ENCODE measurements around the gene NFIB. TPM values are rescaled to one million over a fixed set of nuclear protein-coding genes. Genes with fewer than 3 reads are reported as not detected.

NFIB gene
- total RNA-seq (under 1 TPM in 1 of 5 experiments, not detected in 4; 0.32 TPM), polyA plus RNA-seq (not detected), total RNA-seq (not detected)

DNA sequence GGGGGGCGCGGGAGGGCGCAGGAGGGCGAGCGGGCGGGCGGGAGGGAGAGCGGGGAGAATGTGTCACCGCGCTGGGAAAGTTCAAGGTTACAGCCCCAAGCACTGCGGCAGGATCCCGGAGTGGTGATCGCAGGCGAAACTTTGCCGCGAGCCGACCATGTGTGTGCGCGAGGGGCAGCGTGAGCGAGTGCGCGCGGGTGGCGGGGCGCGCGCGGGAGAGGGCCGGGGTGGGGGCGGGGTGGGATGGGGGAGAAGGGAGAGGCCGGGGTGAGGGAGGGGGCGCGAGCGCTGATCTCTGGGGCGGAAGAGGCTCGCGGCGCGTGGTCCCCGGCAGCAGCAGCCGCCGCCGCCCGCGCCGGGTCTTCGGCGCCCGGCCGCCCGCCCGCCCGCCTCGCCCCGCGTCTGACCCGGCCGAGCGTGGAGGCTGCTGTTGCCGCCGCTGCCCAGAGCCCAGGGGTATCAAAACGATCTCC, at the start of gene NFIB:
Gene NFIB (minus strand): TSS at position 191 of the 473 bp plus-strand sequence. CDS start 630 bp downstream, outside the sequence.
- Histone ChIP-seq H3K27ac (ENCODE audit: low read depth, low read length) (no peak within 1 kb of the TSS), H3K4me1 (ENCODE audit: control insufficient read depth in 2 of 2, insufficient read depth in 2 of 2, low read length in 2 of 2) (peaks cover 0 to 4% of the 10 kb centered on the region in 2 donors), H3K4me3 (ENCODE audit: low read length) (peak within 1 kb of the TSS; percentile 27), H3K9me3 (ENCODE audit: control insufficient read depth in 2 of 3, low read length in 3 of 3) (no peaks in the 10 kb centered on the region), H3K27me3 (ENCODE audit: control insufficient read depth in 2 of 2, insufficient read depth in 2 of 2, low read length in 2 of 2) (peaks cover 0 to 25% of the 10 kb centered on the region in 2 donors), H3K36me3 (ENCODE audit: control insufficient read depth in 2 of 3, insufficient read depth in 3 of 3, low read length in 3 of 3) (no peaks in the 10 kb centered on the region)
- H3K27me3 Mint-ChIP-seq = peaks cover 50 to 75% (median 69%) of the 10 kb centered on the region in 5 donors
- intact Hi-C loops (cut with micrococcal nuclease) = loop anchor here in 1 of 2 donors (1.0 to 2.0 kb wide), 2 partner anchors 8 to 35 kb away; no protein-coding TSS in a partner anchor
- H3K27ac Mint-ChIP-seq = peak within 1 kb of the TSS in 1 of 9 donors; percentile 69
- ChIA-PET CTCF (no interaction called here), POLR2A (no interaction called here)
- DNase-seq = no peak
- H3K4me1 Mint-ChIP-seq = peaks cover 10 to 31% (median 25%) of the 10 kb centered on the region in 7 donors
- peaks cover 0 to 6% (median 4%) of the 10 kb centered on the region in 5 donors for H3K36me3 Mint-ChIP-seq
- peak within 1 kb of the TSS; percentile 74 to 87 (median 84) for H3K4me3 Mint-ChIP-seq
- ATAC-seq = peak; percentile 18
- H3K9me3 Mint-ChIP-seq = peaks cover 0 to 16% (median 6%) of the 10 kb centered on the region in 11 donors

- CTCF ChIA-PET = interaction anchor here (0.6 kb wide), 1 partner anchor 328 kb away, joined by 5 read pairs; no protein-coding TSS in a partner anchor
- Mint-ChIP-seq H3K27me3 (peaks cover 2 to 18% (median 13%) of the 10 kb centered on the region in 5 donors), H3K27ac (no peak overlapping the region), H3K9me3 (peaks cover 0 to 4% (median under 1%) of the 10 kb centered on the region in 11 donors), H3K4me1 (no peaks in the 10 kb centered on the region), H3K36me3 (no peaks in the 10 kb centered on the region), H3K4me3 (no peak overlapping the region)
- Histone ChIP-seq H3K27me3 (ENCODE audit: control insufficient read depth in 2 of 2, insufficient read depth in 2 of 2, low read length in 2 of 2) (peaks cover 0 to 3% of the 10 kb centered on the region in 2 donors), H3K4me3 (ENCODE audit: low read length) (no peak overlapping the region), H3K36me3 (ENCODE audit: control insufficient read depth in 2 of 3, insufficient read depth in 3 of 3, low read length in 3 of 3) (no peaks in the 10 kb centered on the region), H3K27ac (ENCODE audit: low read depth, low read length) (no peak overlapping the region), H3K4me1 (ENCODE audit: control insufficient read depth in 2 of 2, insufficient read depth in 2 of 2, low read length in 2 of 2) (no peaks in the 10 kb centered on the region), H3K9me3 (ENCODE audit: control insufficient read depth in 2 of 3, low read length in 3 of 3) (no peaks in the 10 kb centered on the region)
- DNase-seq (no peak), ATAC-seq (no peak)
- POLR2A ChIA-PET = no interaction called here
- intact Hi-C loops (cut with micrococcal nuclease) = no loop called here
Measured at GRCh38 chr9:14362175-14362574, 48.2 kb upstream of the NFIB start.

- Mint-ChIP-seq H3K4me3 (no peak overlapping the region), H3K4me1 (no peaks in the 10 kb centered on the region), H3K27ac (no peak overlapping the region), H3K36me3 (no peaks in the 10 kb centered on the region), H3K27me3 (peaks cover 2 to 21% (median 13%) of the 10 kb centered on the region in 5 donors), H3K9me3 (peaks cover 0 to 2% (median 0%) of the 10 kb centered on the region in 11 donors)
- H3K4me3 ChIP-seq (ENCODE audit: low read length) = no peak overlapping the region
- H3K27me3 ChIP-seq (ENCODE audit: control insufficient read depth in 2 of 2, insufficient read depth in 2 of 2, low read length in 2 of 2) = peaks cover 0 to 3% of the 10 kb centered on the region in 2 donors
- intact Hi-C loops (cut with micrococcal nuclease) = no loop called here
- no peaks in the 10 kb centered on the region for H3K4me1 ChIP-seq (ENCODE audit: control insufficient read depth in 2 of 2, insufficient read depth in 2 of 2, low read length in 2 of 2)
- H3K9me3 ChIP-seq (ENCODE audit: control insufficient read depth in 2 of 3, low read length in 3 of 3) = no peaks in the 10 kb centered on the region
- POLR2A ChIA-PET = no interaction called here
- no peak overlapping the region for H3K27ac ChIP-seq (ENCODE audit: low read depth, low read length)
- ATAC-seq (no peak), DNase-seq (no peak)
- H3K36me3 ChIP-seq (ENCODE audit: control insufficient read depth in 2 of 3, insufficient read depth in 3 of 3, low read length in 3 of 3) = no peaks in the 10 kb centered on the region
- CTCF ChIA-PET = interaction anchor here (0.6 kb wide), 1 partner anchor 798 kb away, joined by 4 read pairs; no protein-coding TSS in a partner anchor
Measured at GRCh38 chr9:14361074-14361473, 47.1 kb upstream of the NFIB start.

- no peak overlapping the region for H3K4me3 ChIP-seq (ENCODE audit: low read length)
- no peaks in the 10 kb centered on the region for H3K36me3 ChIP-seq (ENCODE audit: control insufficient read depth in 2 of 3, insufficient read depth in 3 of 3, low read length in 3 of 3)
- DNase-seq (no peak), ATAC-seq (no peak)
- H3K36me3 Mint-ChIP-seq = no peaks in the 10 kb centered on the region
- peaks cover 0 to 4% (median 1%) of the 10 kb centered on the region in 7 donors for H3K4me1 Mint-ChIP-seq
- H3K27ac Mint-ChIP-seq = no peak overlapping the region
- no peaks in the 10 kb centered on the region for H3K9me3 ChIP-seq (ENCODE audit: control insufficient read depth in 2 of 3, low read length in 3 of 3)
- H3K27ac ChIP-seq (ENCODE audit: low read depth, low read length) = no peak overlapping the region
- peaks cover 0 to 3% of the 10 kb centered on the region in 2 donors for H3K27me3 ChIP-seq (ENCODE audit: control insufficient read depth in 2 of 2, insufficient read depth in 2 of 2, low read length in 2 of 2)
- ChIA-PET POLR2A (no interaction called here), CTCF (no interaction called here)
- H3K4me3 Mint-ChIP-seq = no peak overlapping the region
- no peaks in the 10 kb centered on the region for H3K4me1 ChIP-seq (ENCODE audit: control insufficient read depth in 2 of 2, insufficient read depth in 2 of 2, low read length in 2 of 2)
- peaks cover 0 to 3% (median 0%) of the 10 kb centered on the region in 11 donors for H3K9me3 Mint-ChIP-seq
- H3K27me3 Mint-ChIP-seq = peaks cover 7 to 32% (median 19%) of the 10 kb centered on the region in 5 donors
- intact Hi-C loops (cut with micrococcal nuclease) = loop anchor here in 1 of 2 donors (10.0 kb wide), 1 partner anchor 1324 kb away; no protein-coding TSS in a partner anchor
Measured at GRCh38 chr9:14358523-14358922, 44.6 kb upstream of the NFIB start.

DNA sequence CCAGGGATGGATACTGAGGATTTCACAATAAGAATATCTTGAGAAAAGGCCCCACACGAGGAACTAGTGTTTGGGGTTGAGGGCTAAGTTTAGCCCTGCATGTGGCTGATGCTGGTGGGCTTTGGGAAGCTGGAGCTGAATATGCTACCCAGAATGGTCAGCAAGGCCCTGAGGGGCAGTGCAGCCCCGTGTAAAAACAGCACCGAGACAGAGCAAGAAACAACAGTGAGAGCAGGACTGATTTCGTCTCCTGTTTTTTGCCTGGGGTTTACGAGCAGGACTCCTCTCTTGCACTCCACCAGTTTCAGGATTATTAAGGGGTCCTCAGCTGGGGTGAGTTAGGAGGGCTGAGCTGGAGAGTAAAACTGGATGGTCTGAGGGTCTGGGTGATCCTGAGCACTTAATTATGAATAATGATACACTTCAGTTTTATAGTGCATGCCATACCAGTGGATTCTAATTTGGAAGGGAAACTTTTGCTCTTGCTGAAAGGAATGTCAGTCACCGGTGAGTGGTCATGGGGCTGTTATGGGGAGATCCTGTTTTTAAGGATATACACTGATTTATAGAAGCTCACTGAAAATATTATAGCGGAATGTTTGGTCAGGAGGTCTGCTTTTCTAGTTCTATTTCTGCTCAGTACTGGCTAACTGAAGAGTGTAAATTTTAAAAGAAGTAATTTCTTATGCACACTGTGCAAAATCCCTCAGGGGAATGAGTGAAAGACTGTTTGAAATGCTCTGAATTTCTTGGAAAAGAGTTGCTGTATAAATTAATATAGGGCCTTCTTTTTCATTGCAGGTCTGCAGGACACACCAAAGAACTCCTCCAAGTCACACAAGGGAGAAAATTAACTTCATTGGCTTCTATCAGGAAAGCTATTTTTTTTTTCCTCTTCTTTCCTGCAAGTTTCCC, 42.7 kb upstream of the NFIB start:
- H3K4me1 Mint-ChIP-seq = peaks cover 0 to 8% (median 4%) of the 10 kb centered on the region in 7 donors
- H3K36me3 Mint-ChIP-seq = no peaks in the 10 kb centered on the region
- H3K9me3 Mint-ChIP-seq = peaks cover 0 to 3% (median 0%) of the 10 kb centered on the region in 11 donors
- POLR2A ChIA-PET = no interaction called here
- H3K4me3 ChIP-seq (ENCODE audit: low read length) = no peak overlapping the region
- H3K9me3 ChIP-seq (ENCODE audit: control insufficient read depth in 2 of 3, low read length in 3 of 3) = no peaks in the 10 kb centered on the region
- H3K27me3 Mint-ChIP-seq = peaks cover 25 to 51% (median 38%) of the 10 kb centered on the region in 5 donors
- no peaks in the 10 kb centered on the region for H3K4me1 ChIP-seq (ENCODE audit: control insufficient read depth in 2 of 2, insufficient read depth in 2 of 2, low read length in 2 of 2)
- no peak overlapping the region for H3K27ac Mint-ChIP-seq
- CTCF ChIA-PET = interaction anchor here (0.6 kb wide), 1 partner anchor 48 kb away, joined by 6 read pairs; no protein-coding TSS in a partner anchor
- intact Hi-C loops (cut with micrococcal nuclease) = loop anchor here in 1 of 2 donors (10.0 kb wide), 1 partner anchor 1322 kb away; no protein-coding TSS in a partner anchor
- H3K27me3 ChIP-seq (ENCODE audit: control insufficient read depth in 2 of 2, insufficient read depth in 2 of 2, low read length in 2 of 2) = peaks cover 0 to 2% of the 10 kb centered on the region in 2 donors
- no peak overlapping the region for H3K27ac ChIP-seq (ENCODE audit: low read depth, low read length)
- H3K4me3 Mint-ChIP-seq = no peak overlapping the region
- H3K36me3 ChIP-seq (ENCODE audit: control insufficient read depth in 2 of 3, insufficient read depth in 3 of 3, low read length in 3 of 3) = no peaks in the 10 kb centered on the region
- DNase-seq = no peak
- no peak for ATAC-seq

DNA sequence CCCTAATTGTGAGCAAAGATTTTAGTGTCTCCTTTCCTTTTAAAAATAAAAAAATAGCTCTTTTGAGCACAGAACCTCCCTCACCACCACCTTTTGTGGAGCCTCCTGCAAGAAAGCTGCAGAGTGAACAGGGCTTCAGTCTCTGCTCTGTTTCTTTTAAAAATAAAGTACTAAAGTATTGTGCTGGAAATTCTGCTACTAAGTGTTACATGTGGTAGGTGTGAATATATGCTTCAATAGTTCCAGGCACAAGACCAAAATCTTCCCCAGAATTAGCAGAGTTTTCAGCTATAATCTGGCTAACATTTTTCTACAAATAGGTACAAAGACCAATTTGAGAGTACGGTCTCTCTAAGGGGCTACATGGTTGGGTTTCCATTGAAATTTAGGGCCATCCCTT, 40.3 kb upstream of the NFIB start:
- H3K4me3 ChIP-seq (ENCODE audit: low read length) = no peak overlapping the region
- no peaks in the 10 kb centered on the region for H3K36me3 Mint-ChIP-seq
- no peaks in the 10 kb centered on the region for H3K4me1 ChIP-seq (ENCODE audit: control insufficient read depth in 2 of 2, insufficient read depth in 2 of 2, low read length in 2 of 2)
- H3K27me3 ChIP-seq (ENCODE audit: control insufficient read depth in 2 of 2, insufficient read depth in 2 of 2, low read length in 2 of 2) = no peaks in the 10 kb centered on the region
- ChIA-PET POLR2A (no interaction called here), CTCF (no interaction called here)
- H3K36me3 ChIP-seq (ENCODE audit: control insufficient read depth in 2 of 3, insufficient read depth in 3 of 3, low read length in 3 of 3) = no peaks in the 10 kb centered on the region
- DNase-seq (no peak), ATAC-seq (no peak)
- H3K27me3 Mint-ChIP-seq = peaks cover 49 to 75% (median 62%) of the 10 kb centered on the region in 5 donors
- peaks cover 0 to 12% (median 4%) of the 10 kb centered on the region in 7 donors for H3K4me1 Mint-ChIP-seq
- H3K27ac Mint-ChIP-seq = no peak overlapping the region
- intact Hi-C loops (cut with micrococcal nuclease) = loop anchor here in 1 of 2 donors (10.0 kb wide), 1 partner anchor 1319 kb away; no protein-coding TSS in a partner anchor
- no peak overlapping the region for H3K4me3 Mint-ChIP-seq
- peaks cover 0 to 4% (median 0%) of the 10 kb centered on the region in 11 donors for H3K9me3 Mint-ChIP-seq
- H3K9me3 ChIP-seq (ENCODE audit: control insufficient read depth in 2 of 3, low read length in 3 of 3) = no peaks in the 10 kb centered on the region
- H3K27ac ChIP-seq (ENCODE audit: low read depth, low read length) = no peak overlapping the region

Data from naive thymus-derived CD4-positive, alpha-beta T cell (primary cell).